Uterus (tissue), 2 donors: Measurements from ENCODE around the gene RB1.

Experiments
- CTCF ChIP-seq, 4 experiments: fragments of 200-600 bp in 2 of 4; fragments of 450-650 bp in 2 of 4; sonication (generic) in 2 of 4; IDR thresholded peaks; one replicate each; pipeline ENCODE4 v1.5.1; 2016 to 2019; ENCODE audit warnings: antibody characterized with exemption in 4 of 4, mild to moderate bottlenecking in 2 of 4, moderate library complexity in 1 of 4
- POLR2A ChIP-seq, 2 donors: fragments of 450-650 bp; IDR thresholded peaks; one replicate each; pipeline ENCODE4 v1.6.1; 2016; ENCODE audit warnings: antibody characterized with exemption in 2 of 2, mild to moderate bottlenecking in 1 of 2, moderate library complexity in 1 of 2

GRCh38 chr13:48263196-48263595 lies 40.4 kb upstream of the RB1 start:
- no peak for TF ChIP-seq CTCF (IDR thresholded peaks at IDR 0.05)
- no peak for TF ChIP-seq POLR2A (IDR thresholded peaks at IDR 0.05)
